ENCODE measurements around the gene UBE2O. TPM values are rescaled to one million over a fixed set of nuclear protein-coding genes. Genes with fewer than 3 reads are reported as not detected.

Gene UBE2O
- total RNA-seq, 1 experiment from 2014 or later = 52.6 TPM

GRCh38 chr17:76435751-76436150, 17.2 kb downstream of the UBE2O start:
- H3K9me3 Mint-ChIP-seq = no peaks in the 10 kb centered on the region
- Histone ChIP-seq H2BK15ac (ENCODE audit: low read depth, low read length) (no peak overlapping the region), H3T11ph (ENCODE audit: low read length) (no peak overlapping the region), H3K79me1 (ENCODE audit: insufficient read depth, low read depth, low read length, poor library complexity, severe bottlenecking) (peaks cover 12% of the 10 kb centered on the region), H4K5ac (ENCODE audit: insufficient read length, low read depth, low read length) (no peak overlapping the region), H3K27me3 (ENCODE audit: insufficient read depth, low read length) (no peaks in the 10 kb centered on the region), H2AK5ac (ENCODE audit: insufficient read length, low read length) (no peak overlapping the region), H3K4me2 (ENCODE audit: insufficient read depth, insufficient read length, low read length) (no peak overlapping the region), H4K91ac (ENCODE audit: insufficient read length, low read depth, low read length) (no peak overlapping the region), H4K8ac (replicated peaks; ENCODE audit: insufficient read length, low read depth, low read length) (no peak overlapping the region), H2AFZ (ENCODE audit: low read length) (no peak overlapping the region), H3K27ac (ENCODE audit: insufficient read length, low read depth, low read length) (no peak overlapping the region), H2BK20ac (ENCODE audit: low read depth, low read length, poor library complexity, severe bottlenecking) (no peak overlapping the region), H3K23ac (ENCODE audit: insufficient read length, low read depth, low read length) (no peak overlapping the region), H3K9ac (ENCODE audit: extremely low read depth, insufficient read length, low read length) (no peak overlapping the region), H2BK120ac (ENCODE audit: low read depth, low read length, poor library complexity, severe bottlenecking) (peak overlapping the region; percentile 5), H2BK5ac (ENCODE audit: insufficient read length, low read length) (no peak overlapping the region), H3K56ac (ENCODE audit: insufficient read length, low read depth, low read length) (no peak overlapping the region), H2BK12ac (ENCODE audit: insufficient read length, low read depth, low read length) (no peak overlapping the region), H3K14ac (ENCODE audit: insufficient read depth, low read length) (no peak overlapping the region; the same call in 1 of the 2 replicates), H3K18ac (ENCODE audit: insufficient read length, low read depth, low read length) (no peak overlapping the region), H3K9me3 (ENCODE audit: control insufficient read depth, low read depth, low read length) (no peaks in the 10 kb centered on the region), H3K4ac (ENCODE audit: low read depth, low read length) (no peak overlapping the region), H3K79me2 (ENCODE audit: insufficient read depth, low read length) (peaks cover 42% of the 10 kb centered on the region; the same call in 1 of the 2 replicates), H3K23me2 (ENCODE audit: insufficient read length, low read depth, low read length, poor library complexity, severe bottlenecking) (no peaks in the 10 kb centered on the region), H4K20me1 (ENCODE audit: control insufficient read depth, insufficient read depth, insufficient read length) (no peaks in the 10 kb centered on the region), H3K4me1 (ENCODE audit: insufficient read depth, low read length) (peaks cover 26% of the 10 kb centered on the region; the same call in 1 of the 2 replicates)
- H3K4me3 Mint-ChIP-seq = no peak overlapping the region
- DNase-seq = no peak
- H3K27me3 Mint-ChIP-seq (ENCODE audit: low read depth) = no peaks in the 10 kb centered on the region
- peaks cover 0 to 3% (median 0%) of the 10 kb centered on the region in 3 experiments; a peak in 4 of 7 replicates for H3K36me3 Mint-ChIP-seq (ENCODE audit: insufficient read depth in 1 of 3, low read depth in 3 of 3)
- TF ChIP-seq, protein P1, sequence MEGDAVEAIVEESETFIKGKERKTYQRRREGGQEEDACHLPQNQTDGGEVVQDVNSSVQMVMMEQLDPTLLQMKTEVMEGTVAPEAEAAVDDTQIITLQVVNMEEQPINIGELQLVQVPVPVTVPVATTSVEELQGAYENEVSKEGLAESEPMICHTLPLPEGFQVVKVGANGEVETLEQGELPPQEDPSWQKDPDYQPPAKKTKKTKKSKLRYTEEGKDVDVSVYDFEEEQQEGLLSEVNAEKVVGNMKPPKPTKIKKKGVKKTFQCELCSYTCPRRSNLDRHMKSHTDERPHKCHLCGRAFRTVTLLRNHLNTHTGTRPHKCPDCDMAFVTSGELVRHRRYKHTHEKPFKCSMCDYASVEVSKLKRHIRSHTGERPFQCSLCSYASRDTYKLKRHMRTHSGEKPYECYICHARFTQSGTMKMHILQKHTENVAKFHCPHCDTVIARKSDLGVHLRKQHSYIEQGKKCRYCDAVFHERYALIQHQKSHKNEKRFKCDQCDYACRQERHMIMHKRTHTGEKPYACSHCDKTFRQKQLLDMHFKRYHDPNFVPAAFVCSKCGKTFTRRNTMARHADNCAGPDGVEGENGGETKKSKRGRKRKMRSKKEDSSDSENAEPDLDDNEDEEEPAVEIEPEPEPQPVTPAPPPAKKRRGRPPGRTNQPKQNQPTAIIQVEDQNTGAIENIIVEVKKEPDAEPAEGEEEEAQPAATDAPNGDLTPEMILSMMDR (conservative IDR thresholded peaks at IDR 0.05) = no peak
- peak overlapping the region; percentile 46 to 73 (median 64); a peak in 3 of 7 replicates for H3K27ac Mint-ChIP-seq
- H3K4me1 Mint-ChIP-seq = peaks cover 47 to 52% of the 10 kb centered on the region in 2 experiments
- no CpG with 5 or more reads among the region's 11 CpGs for WGBS (ENCODE audit: extremely low coverage, insufficient read length, low lambda C conversion rate)
